ENCODE results near the gene SLC13A2. TPM values are rescaled to one million over a fixed set of nuclear protein-coding genes. Genes with fewer than 3 reads are reported as not detected.

Gene SLC13A2
- total and polyA plus RNA-seq, 7 donors = under 0.01 to 29.1 (median 9.9) TPM; not detected in 3

DNA sequence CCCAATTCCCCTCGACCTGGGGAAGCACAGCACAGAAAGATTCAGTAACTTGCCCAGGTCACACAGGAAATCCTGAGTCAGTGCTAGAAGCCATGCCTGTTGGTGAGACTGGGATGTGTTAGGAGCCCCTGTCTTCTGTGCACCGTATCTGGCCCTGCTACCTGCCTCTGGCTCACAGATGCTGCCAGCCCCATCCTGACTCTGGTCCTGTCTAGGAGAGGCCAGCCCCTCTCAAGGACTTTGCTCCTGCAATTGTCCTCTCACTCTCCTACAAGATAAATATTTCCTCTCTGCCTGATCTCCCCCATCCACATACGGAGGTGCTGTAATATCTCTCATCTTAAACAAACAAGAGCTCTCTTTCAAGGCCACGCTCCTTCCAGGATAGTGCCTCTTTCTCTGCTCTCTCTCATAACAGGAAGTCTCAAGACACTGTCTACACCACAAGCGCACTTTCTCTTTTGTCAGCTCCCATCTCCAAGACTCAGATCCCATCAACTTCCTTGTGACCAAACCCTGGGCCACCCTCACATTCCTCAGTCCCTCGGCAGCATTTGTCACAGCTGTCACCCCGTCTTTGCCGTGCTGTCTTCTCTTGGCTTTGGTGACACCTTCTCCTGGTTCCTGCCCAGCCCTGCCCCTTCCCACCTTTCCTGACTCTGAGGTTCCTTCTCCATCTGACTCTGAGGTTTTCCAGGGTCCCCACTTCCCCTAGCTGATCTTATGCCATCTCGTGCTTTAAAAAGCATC is 1.9 kb downstream of the SLC13A2 start:
- Histone ChIP-seq H3K4me1 (no peaks in the 10 kb centered on the region), H3K36me3 (no peaks in the 10 kb centered on the region), H3K4me3 (no peak overlapping the region), H3K9me3 (no peaks in the 10 kb centered on the region), H3K27me3 (no peaks in the 10 kb centered on the region), H3K27ac (no peak overlapping the region)
- peak; percentile 21 for DNase-seq
- TF ChIP-seq EP300 (IDR thresholded peaks at IDR 0.05) = no peak
- no peak for TF ChIP-seq POLR2AphosphoS5 (IDR thresholded peaks at IDR 0.05)
- TF ChIP-seq POLR2A (IDR thresholded peaks at IDR 0.05) = no peak
- 15 to 43% methylated on average over 9 of the region's 9 CpGs for WGBS, 2 donors
- intact Hi-C loops (cut with DNase I) = no loop called here

- no peaks in the 10 kb centered on the region for H3K27me3 ChIP-seq
- H3K9me3 ChIP-seq = no peaks in the 10 kb centered on the region
- no peak overlapping the region for H3K27ac ChIP-seq
- no peaks in the 10 kb centered on the region for H3K36me3 ChIP-seq
- no peak overlapping the region for H3K4me3 ChIP-seq
- intact Hi-C loops (cut with DNase I) = no loop called here
- H3K4me1 ChIP-seq = no peaks in the 10 kb centered on the region
- no peak for TF ChIP-seq POLR2AphosphoS5 (IDR thresholded peaks at IDR 0.05)
- no peak for TF ChIP-seq POLR2A (IDR thresholded peaks at IDR 0.05)
- TF ChIP-seq, protein P1, sequence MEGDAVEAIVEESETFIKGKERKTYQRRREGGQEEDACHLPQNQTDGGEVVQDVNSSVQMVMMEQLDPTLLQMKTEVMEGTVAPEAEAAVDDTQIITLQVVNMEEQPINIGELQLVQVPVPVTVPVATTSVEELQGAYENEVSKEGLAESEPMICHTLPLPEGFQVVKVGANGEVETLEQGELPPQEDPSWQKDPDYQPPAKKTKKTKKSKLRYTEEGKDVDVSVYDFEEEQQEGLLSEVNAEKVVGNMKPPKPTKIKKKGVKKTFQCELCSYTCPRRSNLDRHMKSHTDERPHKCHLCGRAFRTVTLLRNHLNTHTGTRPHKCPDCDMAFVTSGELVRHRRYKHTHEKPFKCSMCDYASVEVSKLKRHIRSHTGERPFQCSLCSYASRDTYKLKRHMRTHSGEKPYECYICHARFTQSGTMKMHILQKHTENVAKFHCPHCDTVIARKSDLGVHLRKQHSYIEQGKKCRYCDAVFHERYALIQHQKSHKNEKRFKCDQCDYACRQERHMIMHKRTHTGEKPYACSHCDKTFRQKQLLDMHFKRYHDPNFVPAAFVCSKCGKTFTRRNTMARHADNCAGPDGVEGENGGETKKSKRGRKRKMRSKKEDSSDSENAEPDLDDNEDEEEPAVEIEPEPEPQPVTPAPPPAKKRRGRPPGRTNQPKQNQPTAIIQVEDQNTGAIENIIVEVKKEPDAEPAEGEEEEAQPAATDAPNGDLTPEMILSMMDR (IDR thresholded peaks at IDR 0.05) = no peak
- DNase-seq = peak; percentile 13
- 73 to 78% methylated on average over 11 of the region's 11 CpGs for WGBS, 2 donors
These were observed 2.8 kb downstream of the SLC13A2 start for GRCh38 chr17:28476076-28476865.

DNA sequence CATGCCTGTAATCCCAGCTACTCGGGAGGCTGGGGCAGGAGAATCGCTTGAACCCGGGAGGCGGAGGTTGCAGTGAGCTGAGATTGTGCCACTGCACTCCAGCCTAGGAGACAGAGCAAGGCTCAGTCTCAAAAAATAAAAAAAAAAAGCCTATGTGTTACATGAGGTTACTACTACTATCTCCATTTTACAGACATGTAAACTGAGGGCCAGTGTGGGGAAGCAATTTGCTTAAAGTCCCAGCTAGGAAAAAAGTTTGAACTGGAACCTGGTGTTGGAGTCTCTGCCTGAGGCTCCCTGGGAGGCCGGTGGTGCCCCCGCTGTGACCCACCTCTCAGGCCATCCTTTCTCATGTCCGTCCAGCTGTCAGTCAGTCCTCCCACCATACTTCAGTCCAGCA is 4.5 kb downstream of the SLC13A2 start:
- DNase-seq = no peak
- Histone ChIP-seq H3K27ac (no peak overlapping the region), H3K4me1 (no peaks in the 10 kb centered on the region), H3K36me3 (no peaks in the 10 kb centered on the region), H3K9me3 (no peaks in the 10 kb centered on the region), H3K4me3 (no peak overlapping the region), H3K27me3 (no peaks in the 10 kb centered on the region)
- TF ChIP-seq, protein P1 (IDR thresholded peaks at IDR 0.05) = no peak
- no peak for TF ChIP-seq POLR2AphosphoS5 (IDR thresholded peaks at IDR 0.05)
- no peak for TF ChIP-seq POLR2A (IDR thresholded peaks at IDR 0.05)
- intact Hi-C loops (cut with DNase I) = no loop called here
- 94 to 95% methylated on average over 7 of the region's 7 CpGs for WGBS, 2 donors

DNA sequence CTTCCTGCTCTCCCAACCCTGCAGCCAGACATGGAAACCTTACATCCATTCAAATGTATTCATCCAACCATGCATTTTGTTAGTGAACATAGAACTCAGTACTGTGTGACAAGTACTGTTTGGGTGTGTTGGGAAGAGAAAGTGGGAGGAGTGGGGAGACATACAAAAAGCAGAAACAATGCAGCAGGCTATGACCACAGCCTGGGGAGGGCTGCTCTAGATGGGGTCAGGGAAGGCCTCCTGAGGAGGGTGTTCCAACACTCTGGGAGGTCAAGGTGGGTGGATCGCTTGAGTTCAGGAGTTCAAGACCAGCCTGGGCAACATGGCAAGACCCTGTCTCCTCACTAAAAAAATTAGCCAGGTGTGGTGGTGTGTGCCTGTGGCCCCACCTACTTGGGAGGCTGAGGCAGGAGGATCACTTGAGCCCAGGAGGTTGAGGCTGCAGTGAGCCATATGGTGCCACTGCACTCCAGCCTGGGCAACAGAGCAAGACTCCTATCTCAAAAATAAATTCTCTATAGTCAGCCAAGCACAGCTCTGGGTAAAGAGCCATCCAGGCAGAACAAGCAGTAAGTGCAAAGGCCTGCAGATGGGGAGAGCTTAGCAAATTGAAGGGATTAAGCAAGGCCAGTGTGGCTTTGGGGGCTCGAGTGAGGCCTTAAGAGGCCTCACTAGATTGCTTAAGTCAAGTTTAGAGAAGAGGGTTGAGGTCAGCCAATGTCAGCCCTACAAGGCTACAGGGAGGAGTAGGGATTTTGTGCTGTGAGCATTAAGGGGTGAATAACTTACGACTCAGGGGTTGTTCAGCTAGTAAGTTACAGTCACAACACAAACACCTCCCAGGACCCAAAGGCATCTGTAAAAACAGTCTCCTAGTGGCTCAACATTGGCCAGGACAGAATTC is 5.5 kb downstream of the SLC13A2 start:
- intact Hi-C loops (cut with DNase I) = no loop called here
- 84 to 86% methylated on average over 3 of the region's 3 CpGs for WGBS, 2 donors
- H3K4me3 ChIP-seq = no peak overlapping the region
- H3K4me1 ChIP-seq = no peaks in the 10 kb centered on the region
- H3K9me3 ChIP-seq = no peaks in the 10 kb centered on the region
- TF ChIP-seq POLR2A (IDR thresholded peaks at IDR 0.05) = no peak
- no peak for TF ChIP-seq POLR2AphosphoS5 (IDR thresholded peaks at IDR 0.05)
- TF ChIP-seq, protein P1 (IDR thresholded peaks at IDR 0.05) = no peak
- no peak for TF ChIP-seq EP300 (IDR thresholded peaks at IDR 0.05)
- no peaks in the 10 kb centered on the region for H3K27me3 ChIP-seq
- H3K36me3 ChIP-seq = no peaks in the 10 kb centered on the region
- DNase-seq = no peak
- no peak overlapping the region for H3K27ac ChIP-seq

Data from sigmoid colon (tissue), 7 donors.